HG03457 (cell line): ENCODE measurements around the gene RNF144A.

Source experiments
- ATAC-seq: cut with Tn5 transposase; IDR thresholded peaks from one replicate; pipeline ENCODE4 v1.9.1; 2021; ENCODE audit warnings: moderate number of reproducible peaks; ENCODE audit not compliant: unreplicated experiment

Gene RNF144A

GRCh38 chr2:7018282-7018701 lies 101.1 kb downstream of the RNF144A start:
- no peak for ATAC-seq

- ATAC-seq, result no peak
These were observed 101.6 kb downstream of the RNF144A start for GRCh38 chr2:7018767-7019166.

- no peak for ATAC-seq
These were observed 102.0 kb downstream of the RNF144A start for GRCh38 chr2:7019191-7019590.

- ATAC-seq, result no peak
These were observed 102.8 kb downstream of the RNF144A start for GRCh38 chr2:7020059-7020458.

GRCh38 chr2:7020468-7020867 lies 103.3 kb downstream of the RNF144A start:
- ATAC-seq, result no peak

GRCh38 chr2:7020939-7021470 lies 103.8 kb downstream of the RNF144A start:
- no peak for ATAC-seq

- no peak for ATAC-seq
These were observed 105.5 kb downstream of the RNF144A start for GRCh38 chr2:7022492-7023385.

- no peak for ATAC-seq
These were observed 106.3 kb downstream of the RNF144A start for GRCh38 chr2:7023542-7023941.

GRCh38 chr2:7024261-7024660 lies 107.0 kb downstream of the RNF144A start:
- no peak for ATAC-seq

- no peak for ATAC-seq
These were observed 107.9 kb downstream of the RNF144A start for GRCh38 chr2:7025082-7025481.

GRCh38 chr2:7026742-7027141 lies 109.5 kb downstream of the RNF144A start:
- ATAC-seq, result no peak

- ATAC-seq, result no peak
These were observed 110.2 kb downstream of the RNF144A start for GRCh38 chr2:7027411-7027810.

- no peak for ATAC-seq
These were observed 110.9 kb downstream of the RNF144A start for GRCh38 chr2:7027956-7028655.

GRCh38 chr2:7028846-7029245 lies 111.6 kb downstream of the RNF144A start:
- ATAC-seq, result no peak

GRCh38 chr2:7029291-7030059 lies 112.3 kb downstream of the RNF144A start:
- no peak for ATAC-seq

- no peak for ATAC-seq
These were observed 113.6 kb downstream of the RNF144A start for GRCh38 chr2:7030810-7031209.

- ATAC-seq, result no peak
These were observed 114.5 kb downstream of the RNF144A start for GRCh38 chr2:7031547-7032245.

GRCh38 chr2:7032371-7032770 lies 115.2 kb downstream of the RNF144A start:
- ATAC-seq, result no peak

GRCh38 chr2:7033136-7033960 lies 116.1 kb downstream of the RNF144A start:
- ATAC-seq, result no peak

- no peak for ATAC-seq
These were observed 117.1 kb downstream of the RNF144A start for GRCh38 chr2:7034303-7034702.
